ENCODE results near the gene FRMD5.

Gene FRMD5

DNA sequence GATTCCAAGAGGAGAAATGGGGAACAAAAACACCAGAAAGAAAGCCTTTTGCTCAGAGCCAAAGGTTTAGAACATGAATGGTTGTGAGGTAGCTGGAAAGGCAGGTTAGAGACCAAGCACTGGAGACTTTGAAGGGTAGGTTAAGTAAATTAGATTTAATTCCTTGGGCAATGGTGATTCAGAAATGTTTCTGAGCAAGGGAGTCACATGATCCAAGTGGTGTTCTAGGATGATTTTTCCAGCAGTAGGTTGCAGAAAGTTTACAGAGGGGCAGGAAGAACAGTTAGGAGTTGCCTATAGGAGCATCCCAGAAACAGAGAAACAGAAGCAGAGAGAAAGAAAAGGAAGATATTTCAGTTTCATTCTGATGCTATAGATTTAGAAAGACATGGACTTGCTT is 228.4 kb downstream of the FRMD5 start:
- no peaks in the 10 kb centered on the region for H3K36me3 ChIP-seq
- H3K4me3 ChIP-seq: no peak overlapping the region
- no peaks in the 10 kb centered on the region for H4K20me1 ChIP-seq
- H3K9ac ChIP-seq: no peak overlapping the region
- no peaks in the 10 kb centered on the region for H3K4me1 ChIP-seq
- H3K9me3 ChIP-seq: no peaks in the 10 kb centered on the region
- H3K4me2 ChIP-seq: no peak overlapping the region
- no peak for TF ChIP-seq Cebpa-rat (IDR thresholded peaks at IDR 0.05)
- no peak overlapping the region for H3K27ac ChIP-seq
- no peaks in the 10 kb centered on the region for H3K27me3 ChIP-seq

DNA sequence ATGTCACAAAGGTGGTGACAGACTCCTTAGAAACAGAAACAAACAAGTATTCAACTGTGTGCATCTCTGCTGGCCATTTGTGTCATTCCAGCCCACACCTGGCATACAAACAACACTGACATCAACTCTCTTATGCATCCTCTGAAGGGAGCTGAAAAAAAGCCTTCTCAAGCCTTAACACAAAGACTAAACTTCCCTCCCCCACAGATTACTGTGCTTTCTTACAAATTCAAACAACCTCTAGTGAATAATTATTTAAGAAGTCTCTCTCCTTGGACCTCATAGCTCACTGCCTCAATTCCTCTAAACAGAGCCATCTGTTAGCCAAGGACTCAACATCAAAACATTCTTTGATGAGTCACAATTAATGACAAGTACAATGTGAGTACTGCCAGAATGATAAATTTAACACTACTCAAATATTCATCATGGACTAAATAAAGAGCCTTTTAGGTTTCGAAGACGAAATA is 236.2 kb downstream of the FRMD5 start:
- Histone ChIP-seq H3K4me3 (no peak overlapping the region), H3K36me3 (no peaks in the 10 kb centered on the region), H3K4me1 (no peaks in the 10 kb centered on the region), H3K9me3 (no peaks in the 10 kb centered on the region), H3K9ac (no peak overlapping the region), H3K27me3 (no peaks in the 10 kb centered on the region), H3K27ac (no peak overlapping the region), H4K20me1 (no peaks in the 10 kb centered on the region), H3K4me2 (no peak overlapping the region)
- TF ChIP-seq Cebpa-rat (IDR thresholded peaks at IDR 0.05): no peak

DNA sequence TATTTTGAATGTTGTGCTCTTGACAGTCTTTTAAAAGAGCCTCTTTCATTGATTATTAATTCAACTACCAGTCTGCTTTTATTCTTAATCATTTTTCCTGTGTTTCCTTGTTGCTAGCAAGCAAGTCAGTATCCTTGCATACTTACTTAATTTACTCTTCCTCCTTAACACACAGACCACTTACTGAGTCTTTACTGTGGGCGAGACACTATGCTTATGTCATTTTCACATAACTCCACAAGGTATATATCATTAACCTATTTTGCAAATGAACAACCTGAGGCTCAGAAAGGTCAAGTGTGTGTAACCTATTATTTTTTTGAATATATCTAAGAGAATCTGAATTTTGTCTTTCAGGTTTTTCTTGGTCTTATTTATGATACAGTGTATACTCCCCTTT is 237.3 kb downstream of the FRMD5 start:
- H3K4me1 ChIP-seq: no peaks in the 10 kb centered on the region
- no peaks in the 10 kb centered on the region for H3K36me3 ChIP-seq
- no peak overlapping the region for H3K4me3 ChIP-seq
- H4K20me1 ChIP-seq: no peaks in the 10 kb centered on the region
- TF ChIP-seq Cebpa-rat (IDR thresholded peaks at IDR 0.05): no peak
- no peak overlapping the region for H3K4me2 ChIP-seq
- no peaks in the 10 kb centered on the region for H3K27me3 ChIP-seq
- H3K27ac ChIP-seq: no peak overlapping the region
- no peak overlapping the region for H3K9ac ChIP-seq
- H3K9me3 ChIP-seq: no peaks in the 10 kb centered on the region

DNA sequence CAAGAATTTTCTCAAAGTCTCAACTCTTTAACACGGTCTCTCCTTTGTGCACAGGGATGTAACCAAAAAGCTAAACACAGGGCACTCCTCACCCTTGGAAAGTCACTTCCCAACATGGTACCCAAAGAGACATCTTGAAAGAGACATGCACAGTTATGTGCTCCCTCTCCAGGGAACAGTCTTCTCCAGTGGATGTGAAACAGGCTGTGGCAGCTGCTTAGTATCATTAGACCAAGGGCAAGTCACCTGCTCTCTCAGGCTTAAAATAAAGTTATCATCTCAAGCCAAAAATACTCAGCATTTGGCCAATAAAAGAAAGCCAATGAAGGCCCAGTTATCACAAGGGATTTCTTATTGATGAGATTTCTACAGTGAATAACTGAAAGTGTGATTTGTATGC is 239.9 kb downstream of the FRMD5 start:
- Histone ChIP-seq H3K4me1 (peaks cover 5% of the 10 kb centered on the region; the same call in 1 of the 2 replicates), H3K9ac (no peak overlapping the region), H3K27me3 (no peaks in the 10 kb centered on the region), H3K4me2 (no peak overlapping the region), H4K20me1 (no peaks in the 10 kb centered on the region), H3K27ac (no peak overlapping the region), H3K9me3 (no peaks in the 10 kb centered on the region), H3K4me3 (no peak overlapping the region), H3K36me3 (no peaks in the 10 kb centered on the region)
- TF ChIP-seq Cebpa-rat (IDR thresholded peaks at IDR 0.05): no peak

DNA sequence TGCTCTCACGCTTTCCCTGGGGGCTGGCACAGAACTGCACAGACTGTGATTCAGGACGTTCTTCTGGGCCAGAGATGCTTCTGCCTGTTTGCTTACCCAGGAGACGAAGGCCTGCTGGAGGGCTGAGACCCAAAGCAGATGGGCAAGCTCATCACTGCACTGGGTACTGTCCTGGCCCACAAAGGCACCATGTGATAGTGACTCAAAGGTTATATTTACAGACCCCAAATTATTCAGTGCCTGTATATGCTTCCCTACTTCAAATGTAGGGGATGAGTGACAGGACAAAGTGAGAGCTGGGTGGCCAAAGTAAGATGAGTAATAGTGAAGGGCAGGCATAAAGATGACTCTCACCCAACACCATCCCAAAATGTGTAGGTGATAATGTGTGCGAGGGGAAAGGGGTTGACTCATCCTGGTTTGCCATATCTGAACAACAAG is 240.9 kb downstream of the FRMD5 start:
- peaks cover 5% of the 10 kb centered on the region; the same call in 1 of the 2 replicates for H3K4me1 ChIP-seq
- no peak overlapping the region for H3K4me3 ChIP-seq
- no peak overlapping the region for H3K9ac ChIP-seq
- no peaks in the 10 kb centered on the region for H3K36me3 ChIP-seq
- no peaks in the 10 kb centered on the region for H3K27me3 ChIP-seq
- no peak overlapping the region for H3K4me2 ChIP-seq
- no peaks in the 10 kb centered on the region for H3K9me3 ChIP-seq
- no peak for TF ChIP-seq Cebpa-rat (IDR thresholded peaks at IDR 0.05)
- H3K27ac ChIP-seq: no peak overlapping the region
- H4K20me1 ChIP-seq: no peaks in the 10 kb centered on the region

DNA sequence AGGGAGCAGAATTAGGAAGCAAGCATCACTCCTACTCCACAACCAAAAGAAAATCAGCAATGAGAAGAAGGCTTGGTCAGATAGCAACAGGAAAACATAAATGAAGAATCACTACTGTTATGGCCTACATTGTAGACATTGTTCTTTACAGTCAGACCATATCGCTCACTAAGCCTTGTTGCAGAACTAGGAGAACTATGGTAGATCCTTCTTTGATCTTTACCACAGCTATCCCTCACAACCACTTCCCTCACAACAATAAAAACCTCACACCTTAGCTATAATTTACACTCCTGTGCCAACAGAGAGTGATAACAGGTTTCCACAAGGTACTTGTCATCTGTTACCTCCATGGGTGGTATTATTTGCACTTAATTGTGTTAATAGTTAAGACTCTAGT is 241.7 kb downstream of the FRMD5 start:
- Histone ChIP-seq H3K4me3 (no peak overlapping the region), H3K27me3 (no peaks in the 10 kb centered on the region), H3K9ac (no peak overlapping the region), H3K4me1 (peaks cover 5% of the 10 kb centered on the region; the same call in 1 of the 2 replicates), H3K36me3 (no peaks in the 10 kb centered on the region), H4K20me1 (no peaks in the 10 kb centered on the region), H3K4me2 (no peak overlapping the region), H3K9me3 (no peaks in the 10 kb centered on the region), H3K27ac (no peak overlapping the region)
- TF ChIP-seq Cebpa-rat (IDR thresholded peaks at IDR 0.05): no peak

DNA sequence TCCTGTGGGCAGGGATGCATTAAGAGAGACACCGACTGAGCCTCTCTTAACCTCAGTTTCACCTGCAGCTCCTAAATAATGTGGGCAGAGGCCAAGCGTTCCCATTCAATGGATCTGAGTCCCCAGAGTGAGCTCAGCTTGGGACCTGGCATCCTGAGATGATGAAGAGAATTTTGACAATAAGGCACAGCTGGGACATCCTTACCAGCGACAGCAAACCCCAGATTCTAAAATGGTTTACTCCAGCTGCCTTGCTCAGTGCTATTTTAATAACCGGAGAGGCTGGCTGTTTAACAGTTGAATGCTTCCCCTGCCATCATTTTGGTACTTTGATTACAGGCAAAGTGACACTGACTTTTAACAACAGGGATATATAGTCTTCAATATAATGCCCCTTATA is 244.5 kb downstream of the FRMD5 start:
- no peak for TF ChIP-seq Cebpa-rat (IDR thresholded peaks at IDR 0.05)
- Histone ChIP-seq H3K4me1 (peaks cover 5% of the 10 kb centered on the region; the same call in 1 of the 2 replicates), H3K4me2 (no peak overlapping the region), H4K20me1 (no peaks in the 10 kb centered on the region), H3K36me3 (no peaks in the 10 kb centered on the region), H3K9ac (no peak overlapping the region), H3K4me3 (no peak overlapping the region), H3K27ac (no peak overlapping the region), H3K27me3 (no peaks in the 10 kb centered on the region), H3K9me3 (no peaks in the 10 kb centered on the region)

DNA sequence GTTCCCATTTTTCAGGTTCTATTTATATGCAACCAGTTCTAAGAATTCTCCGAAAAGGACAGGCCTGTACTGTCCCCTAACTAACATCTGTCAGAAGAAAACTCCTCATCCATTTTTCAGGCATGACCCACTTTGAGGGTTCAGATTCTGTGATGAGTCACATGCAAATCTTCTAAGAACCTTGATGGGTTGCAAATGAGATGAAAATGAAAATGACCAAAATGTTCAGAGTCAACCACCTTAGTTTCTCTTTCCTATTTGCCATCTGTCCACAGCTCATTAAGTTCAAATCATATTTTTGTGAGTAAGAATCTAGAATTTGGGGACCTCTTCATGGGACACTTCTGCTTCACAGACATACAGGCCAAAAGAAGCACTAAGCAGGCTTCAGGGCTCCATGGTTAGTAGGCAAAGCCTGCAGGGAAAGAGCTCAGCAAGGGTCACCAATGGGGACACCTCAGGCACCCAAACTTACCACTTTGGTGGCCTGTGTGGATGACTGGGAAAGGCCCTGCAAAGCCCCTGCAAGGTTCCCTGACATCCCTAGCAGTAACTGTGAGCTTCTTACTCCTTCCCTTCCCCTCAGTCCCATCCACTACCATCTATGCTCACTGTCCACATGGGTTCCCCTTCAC is 246.3 kb downstream of the FRMD5 start:
- H3K4me1 ChIP-seq: peaks cover 5% of the 10 kb centered on the region; the same call in 1 of the 2 replicates
- no peaks in the 10 kb centered on the region for H3K27me3 ChIP-seq
- H3K9me3 ChIP-seq: no peaks in the 10 kb centered on the region
- no peak for TF ChIP-seq Cebpa-rat (IDR thresholded peaks at IDR 0.05)
- H4K20me1 ChIP-seq: no peaks in the 10 kb centered on the region
- no peak overlapping the region for H3K4me2 ChIP-seq
- no peak overlapping the region for H3K4me3 ChIP-seq
- H3K27ac ChIP-seq: no peak overlapping the region
- no peak overlapping the region for H3K9ac ChIP-seq
- H3K36me3 ChIP-seq: no peaks in the 10 kb centered on the region

DNA sequence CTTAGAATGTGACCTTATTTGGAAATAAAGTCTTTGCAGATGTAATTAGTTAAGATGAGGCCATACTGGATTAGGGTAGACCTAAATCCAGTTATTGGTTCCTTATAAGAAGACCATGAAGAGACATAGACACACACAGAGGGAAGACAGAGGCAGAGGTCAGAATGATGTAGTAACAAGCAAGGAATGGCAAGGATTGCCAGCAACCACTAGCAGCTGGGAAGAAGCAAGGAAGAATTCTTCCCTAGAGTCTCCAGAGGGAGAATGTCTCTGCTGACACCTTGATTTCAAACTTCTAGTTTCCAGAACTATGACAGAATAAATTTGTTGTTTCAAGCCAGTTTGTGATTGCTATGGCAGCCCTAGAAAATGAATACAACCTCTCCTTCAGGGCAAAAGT is 251.6 kb downstream of the FRMD5 start:
- Histone ChIP-seq H3K27me3 (no peaks in the 10 kb centered on the region), H3K27ac (no peak overlapping the region), H4K20me1 (no peaks in the 10 kb centered on the region), H3K4me1 (no peaks in the 10 kb centered on the region), H3K9ac (no peak overlapping the region), H3K4me3 (no peak overlapping the region), H3K4me2 (no peak overlapping the region), H3K36me3 (no peaks in the 10 kb centered on the region), H3K9me3 (no peaks in the 10 kb centered on the region)
- no peak for TF ChIP-seq Cebpa-rat (IDR thresholded peaks at IDR 0.05)

DNA sequence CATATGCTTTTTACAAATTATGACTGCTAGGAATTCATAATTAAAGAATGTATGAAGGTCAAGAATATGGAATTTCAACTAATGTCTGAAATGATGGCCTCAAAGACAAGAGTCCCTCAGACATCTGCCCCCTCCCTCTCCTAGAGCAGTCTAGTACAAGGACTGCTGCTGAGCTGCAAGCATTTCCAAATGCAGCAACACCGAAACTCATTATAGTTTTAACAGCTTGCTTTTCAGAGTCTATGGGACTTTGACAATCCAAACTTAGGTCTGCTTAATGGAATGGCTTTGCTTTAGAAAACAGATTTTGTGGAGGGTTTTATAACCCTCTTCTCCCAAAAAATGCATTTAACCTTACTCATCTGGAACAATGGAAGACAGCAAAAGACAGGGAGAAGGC is 252.9 kb downstream of the FRMD5 start:
- Histone ChIP-seq H3K4me2 (no peak overlapping the region), H3K4me1 (no peaks in the 10 kb centered on the region), H3K9me3 (no peaks in the 10 kb centered on the region), H4K20me1 (no peaks in the 10 kb centered on the region), H3K4me3 (no peak overlapping the region), H3K9ac (no peak overlapping the region), H3K27ac (no peak overlapping the region), H3K27me3 (no peaks in the 10 kb centered on the region), H3K36me3 (no peaks in the 10 kb centered on the region)
- no peak for TF ChIP-seq Cebpa-rat (IDR thresholded peaks at IDR 0.05)

DNA sequence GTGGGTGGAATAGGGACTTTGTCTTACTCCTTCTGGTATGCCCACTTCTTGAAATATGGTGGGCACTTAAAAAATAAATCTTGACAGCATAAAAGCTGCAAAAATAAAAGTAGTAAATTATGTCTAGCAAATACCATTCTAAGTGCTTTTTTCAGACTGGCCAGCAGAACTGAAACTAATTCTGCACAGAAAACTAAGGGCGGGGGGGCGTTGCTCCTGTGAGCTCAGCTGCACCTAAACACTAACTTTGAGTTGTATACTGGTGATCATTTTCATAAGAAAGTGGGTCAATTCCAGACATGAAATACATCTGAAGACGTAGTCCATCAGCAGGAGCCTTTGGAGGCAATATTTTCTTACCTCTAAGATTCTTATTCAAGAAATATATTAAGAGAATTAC is 253.5 kb downstream of the FRMD5 start:
- no peak overlapping the region for H3K9ac ChIP-seq

More for the DNA sequence above, 253.5 kb downstream of the FRMD5 start:
- H3K4me1 ChIP-seq: no peaks in the 10 kb centered on the region
- H3K36me3 ChIP-seq: no peaks in the 10 kb centered on the region
- H3K4me3 ChIP-seq: no peak overlapping the region
- no peak for TF ChIP-seq Cebpa-rat (IDR thresholded peaks at IDR 0.05)
- no peaks in the 10 kb centered on the region for H3K27me3 ChIP-seq
- no peaks in the 10 kb centered on the region for H4K20me1 ChIP-seq
- no peak overlapping the region for H3K27ac ChIP-seq
- H3K4me2 ChIP-seq: no peak overlapping the region
- no peaks in the 10 kb centered on the region for H3K9me3 ChIP-seq

Data from BLaER1 (cell line).